ENCODE results near the gene TTYH3.

GRCh38 chr7:2657920-2658671 lies 26.3 kb downstream of the TTYH3 start:
- TF ChIP-seq CTCF (conservative IDR thresholded peaks at IDR 0.05 in 1 of 2, IDR thresholded peaks at IDR 0.05 in 1 of 2; ENCODE audit: low read depth in 1 of 2, low read length in 2 of 2), result no peak
- no peak for TF ChIP-seq EZH2 (IDR thresholded peaks at IDR 0.05; ENCODE audit: low read length, missing control alignments)

Data from fibroblast of lung (primary cell).